Esophagus muscularis mucosa (tissue), 3 donors: ENCODE measurements around the gene CCDC74A.
"Not testable (repeated sequence)": the region's sequence is repeated elsewhere in the genome, so short reads cannot be mapped to it uniquely, and the experiment has no call there.

Source experiments
- CTCF ChIP-seq, 3 experiments: fragments of 200-600 bp in 2 of 3; fragments of 450-650 bp in 1 of 3; sonication (generic) in 2 of 3; IDR thresholded peaks; one replicate each; pipeline ENCODE4 v1.5.1; 2017 to 2019; ENCODE audit warnings: antibody characterized with exemption in 3 of 3, mild to moderate bottlenecking in 2 of 3, moderate library complexity in 1 of 3
- POLR2A ChIP-seq: fragments of 450-650 bp; IDR thresholded peaks from one replicate; pipeline ENCODE4 v1.6.1; 2017; ENCODE audit warnings: antibody characterized with exemption, moderate library complexity, mild to moderate bottlenecking, low read depth
- POLR2AphosphoS5 ChIP-seq, 2 donors: sonication (generic); formaldehyde crosslinking; IDR thresholded peaks; one replicate each; pipeline ENCODE4 v1.6.1; 2017; ENCODE audit warnings: antibody characterized with exemption in 2 of 2

- not testable (repeated sequence) for TF ChIP-seq POLR2A; CTCF (IDR thresholded peaks at IDR 0.05); POLR2AphosphoS5 (IDR thresholded peaks at IDR 0.05)
Measured at GRCh38 chr2:131483981-131484820, 43.5 kb upstream of the CCDC74A start.
